Parathyroid adenoma (tissue), 2 donors: Measurements from ENCODE around the gene ZNF236.
A peak's percentile ranks its signal among the peaks of the same experiment; 100 is the strongest.

Source experiments
- H2AFZ ChIP-seq: fragments of 300-600 bp; sonication (generic); one replicate; pipeline ENCODE4 v1.7.0; 2017; ENCODE audit warnings: antibody characterized with exemption, mild to moderate bottlenecking
- H3K27ac ChIP-seq: fragments of 300-600 bp; sonication (generic); one replicate; pipeline ENCODE4 v1.7.0; 2017
- H3K27me3 ChIP-seq: fragments of 300-600 bp; sonication (generic); one replicate; pipeline ENCODE4 v1.7.0; 2017; ENCODE audit warnings: low read length; ENCODE audit not compliant: control insufficient read depth, insufficient read depth
- H3K36me3 ChIP-seq: fragments of 300-600 bp; sonication (generic); one replicate; pipeline ENCODE4 v1.7.0; 2017; ENCODE audit warnings: low read length; ENCODE audit not compliant: control insufficient read depth, insufficient read depth
- H3K4me1 ChIP-seq: fragments of 300-600 bp; sonication (generic); one replicate; pipeline ENCODE4 v1.7.0; 2017; ENCODE audit warnings: control low read depth
- H3K4me2 ChIP-seq: fragments of 300-600 bp; sonication (generic); one replicate; pipeline ENCODE4 v1.7.0; 2017; ENCODE audit warnings: low read length
- H3K4me3 ChIP-seq: fragments of 300-600 bp; sonication (generic); one replicate; pipeline ENCODE4 v1.7.0; 2017; ENCODE audit warnings: low read depth, low read length
- H3K79me2 ChIP-seq: fragments of 300-600 bp; sonication (generic); one replicate; pipeline ENCODE4 v1.7.0; 2017; ENCODE audit warnings: control low read depth
- H3K9ac ChIP-seq: fragments of 300-600 bp; sonication (generic); one replicate; pipeline ENCODE4 v1.7.0; 2017; ENCODE audit warnings: mild to moderate bottlenecking
- H3K9me3 ChIP-seq: fragments of 300-600 bp; sonication (generic); one replicate; pipeline ENCODE4 v1.7.0; 2017; ENCODE audit warnings: low read length; ENCODE audit not compliant: control insufficient read depth
- CTCF ChIP-seq: fragments of 300-600 bp; sonication (generic); IDR thresholded peaks from one replicate; pipeline ENCODE4 v1.7.0; 2017; ENCODE audit warnings: antibody characterized with exemption, mild to moderate bottlenecking
- donor health status: primary hyperparathyroidism.

The ZNF236 gene

DNA sequence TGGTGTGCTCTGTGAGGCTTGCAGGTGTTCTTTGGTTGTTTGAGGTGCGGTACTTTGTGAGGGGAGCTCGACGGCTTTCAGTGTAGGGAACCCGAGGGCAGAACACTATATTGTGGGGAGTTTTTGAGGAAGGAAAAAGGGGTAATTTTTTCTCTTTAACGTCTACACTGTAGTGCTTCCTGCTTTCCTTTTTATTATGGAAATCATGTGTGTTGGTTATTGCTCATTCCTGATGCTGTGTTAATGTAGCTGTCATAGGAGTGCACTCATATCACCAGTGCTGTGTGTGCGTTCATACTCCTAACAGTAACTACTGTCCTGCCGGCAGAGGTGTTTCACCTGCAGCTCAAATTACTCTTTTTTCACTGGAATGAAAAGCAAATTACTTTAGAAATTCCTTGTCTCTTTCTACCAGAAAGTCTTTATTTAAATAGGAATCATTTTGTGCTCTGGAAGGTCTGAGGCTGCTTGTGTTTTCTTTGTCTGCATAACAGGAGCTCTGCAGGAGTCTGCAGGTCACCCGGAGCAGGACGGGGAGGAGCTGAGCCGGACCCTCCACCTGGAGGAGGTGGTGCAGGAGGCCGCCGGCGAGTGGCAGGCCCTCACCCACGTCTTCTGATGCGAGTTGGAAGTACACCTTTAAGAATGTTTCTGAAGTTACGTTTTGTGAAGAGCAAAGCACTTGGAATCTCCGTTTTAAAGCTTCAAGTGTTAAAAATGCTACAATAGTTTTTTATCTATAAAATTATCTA lies 145.5 kb downstream of the ZNF236 start:
- Histone ChIP-seq H3K27ac (no peak overlapping the region), H3K36me3 (no peaks in the 10 kb centered on the region), H2AFZ (peak overlapping the region; percentile 50), H3K4me1 (no peaks in the 10 kb centered on the region), H3K4me2 (no peak overlapping the region), H3K9me3 (no peaks in the 10 kb centered on the region), H3K9ac (no peak overlapping the region), H3K79me2 (peaks cover 6% of the 10 kb centered on the region), H3K4me3 (no peak overlapping the region), H3K27me3 (no peaks in the 10 kb centered on the region)
- no peak for TF ChIP-seq CTCF

GRCh38 chr18:76970770-76971559 lies 148.6 kb downstream of the ZNF236 start:
- Histone ChIP-seq H3K27me3 (no peaks in the 10 kb centered on the region), H3K79me2 (peaks cover 3% of the 10 kb centered on the region), H3K36me3 (no peaks in the 10 kb centered on the region)

DNA sequence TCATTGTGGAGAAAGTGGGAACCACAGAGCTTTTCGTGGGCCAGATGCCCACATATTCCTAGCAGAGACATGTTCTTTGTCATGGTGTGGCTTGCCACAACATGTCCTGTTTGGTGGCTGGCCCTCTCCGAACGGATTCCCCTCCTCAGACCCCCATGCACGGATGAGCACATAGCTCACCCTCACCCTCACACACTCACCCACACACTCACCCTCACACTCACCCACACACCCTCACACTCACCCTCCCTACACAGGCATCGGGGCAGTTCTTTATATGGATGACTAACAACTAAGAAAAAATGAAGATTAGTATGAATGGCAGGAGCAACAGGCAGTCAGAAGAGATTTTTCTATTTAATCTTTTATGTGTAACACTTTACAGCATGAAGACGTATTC lies 149.9 kb downstream of the ZNF236 start:
- H3K9me3 ChIP-seq = no peaks in the 10 kb centered on the region
- TF ChIP-seq CTCF = no peak
- H3K4me1 ChIP-seq = peaks cover 5% of the 10 kb centered on the region
- H3K4me3 ChIP-seq = no peak overlapping the region
- no peak overlapping the region for H3K4me2 ChIP-seq
- no peak overlapping the region for H2AFZ ChIP-seq
- H3K27ac ChIP-seq = no peak overlapping the region
- no peaks in the 10 kb centered on the region for H3K79me2 ChIP-seq
- no peak overlapping the region for H3K9ac ChIP-seq
- no peaks in the 10 kb centered on the region for H3K27me3 ChIP-seq
- no peaks in the 10 kb centered on the region for H3K36me3 ChIP-seq

More at GRCh38 chr18:76970770-76971559, 148.6 kb downstream of the ZNF236 start:
- no peak overlapping the region for H2AFZ ChIP-seq
- no peak overlapping the region for H3K4me3 ChIP-seq
- H3K9me3 ChIP-seq = no peaks in the 10 kb centered on the region
- H3K4me2 ChIP-seq = no peak overlapping the region
- no peak overlapping the region for H3K27ac ChIP-seq
- H3K4me1 ChIP-seq = no peaks in the 10 kb centered on the region
- H3K9ac ChIP-seq = no peak overlapping the region
- TF ChIP-seq CTCF = no peak

GRCh38 chr18:76972846-76973519 lies 150.6 kb downstream of the ZNF236 start:
- Histone ChIP-seq H2AFZ (no peak overlapping the region), H3K4me2 (no peak overlapping the region), H3K79me2 (no peaks in the 10 kb centered on the region), H3K4me3 (no peak overlapping the region), H3K9me3 (no peaks in the 10 kb centered on the region), H3K4me1 (peaks cover 6% of the 10 kb centered on the region), H3K27me3 (no peaks in the 10 kb centered on the region), H3K27ac (no peak overlapping the region), H3K36me3 (no peaks in the 10 kb centered on the region), H3K9ac (no peak overlapping the region)
- no peak for TF ChIP-seq CTCF
